IMR-90 (cell line): ENCODE data around the gene TNRC6C. TPM values are rescaled to one million over a fixed set of nuclear protein-coding genes. Genes with fewer than 3 reads are reported as not detected.

Experiments
- ATAC-seq: fragments of 200-7000 bp; cut with Tn5 transposase; 2 replicates; pipeline ENCODE4 v1.9.1; 2020; ENCODE audit warnings: low read depth, mild to moderate bottlenecking, moderate library complexity
- BruUV-seq: library from RNA; stranded (reverse); fragments of 400-500 nt; replicated peaks from 2 replicates; lab custom pipeline; 2021; lab: Mats Ljungman, UMichigan
- CTCF ChIA-PET: fragments of 300-600 bp; formaldehyde crosslinking; extraction: SDS; loops from one replicate; lab custom pipeline; 2021; ENCODE audit warnings: antibody characterized with exemption; lab: Yijun Ruan, JAX
- POLR2A ChIA-PET: fragments of 300-600 bp; sonication (Branson Sonifier 250); formaldehyde crosslinking; loops from one replicate; lab custom pipeline; 2022; ENCODE audit warnings: antibody characterized with exemption; ENCODE audit not compliant: unreplicated experiment; lab: Charles Lee
- DNase-seq: peaks from one replicate; pipeline ENCODE4 v3.0.0; 2013
- H2AFZ ChIP-seq: replicated peaks from 2 replicates; pipeline ENCODE3; 2013; ENCODE audit warnings: low read length, mild to moderate bottlenecking; ENCODE audit not compliant: poor library complexity
- H2AK5ac ChIP-seq: 2 replicates; pipeline ENCODE4 v1.6.1; 2013; ENCODE audit warnings: low read depth, low read length, inconsistent platforms
- H2AK9ac ChIP-seq: replicated peaks from 2 replicates; pipeline ENCODE3; 2013; ENCODE audit warnings: mild to moderate bottlenecking, low read depth, low read length, moderate library complexity; ENCODE audit not compliant: poor library complexity
- H2BK120ac ChIP-seq: 2 replicates; pipeline ENCODE4 v1.6.1; 2013; ENCODE audit warnings: low read depth, low read length, inconsistent platforms
- H2BK15ac ChIP-seq: 3 replicates; pipeline ENCODE4 v1.6.1; 2013; ENCODE audit warnings: low read depth, low read length, inconsistent platforms
- H2BK20ac ChIP-seq: 2 replicates; pipeline ENCODE4 v1.6.1; 2013; ENCODE audit warnings: low read depth, mild to moderate bottlenecking, inconsistent platforms, low read length, moderate library complexity
- H2BK5ac ChIP-seq: 2 replicates; pipeline ENCODE4 v1.6.1; 2013; ENCODE audit warnings: mild to moderate bottlenecking, low read depth, low read length, inconsistent platforms; ENCODE audit not compliant: poor library complexity, severe bottlenecking
- H3K14ac ChIP-seq: replicated peaks from 2 replicates; pipeline ENCODE4 v1.6.1; 2013; ENCODE audit warnings: low read depth, low read length, inconsistent platforms
- H3K18ac ChIP-seq: 2 replicates; pipeline ENCODE4 v1.6.1; 2013; ENCODE audit warnings: low read depth, low read length, control low read depth
- H3K23ac ChIP-seq: 2 replicates; pipeline ENCODE4 v1.6.1; 2013; ENCODE audit warnings: low read depth, low read length, inconsistent platforms
- H3K27ac ChIP-seq: 2 replicates; pipeline ENCODE4 v1.5.1; 2013; ENCODE audit warnings: mild to moderate bottlenecking, control low read depth, low read length; ENCODE audit not compliant: insufficient read depth
- H3K27me3 ChIP-seq: 2 replicates; pipeline ENCODE4 v1.6.1; 2013; ENCODE audit warnings: low read length; ENCODE audit not compliant: control insufficient read depth, insufficient read depth
- H3K36me3 ChIP-seq: 2 replicates; pipeline ENCODE4 v1.6.1; 2013; ENCODE audit warnings: low read length, mixed read lengths; ENCODE audit not compliant: control insufficient read depth, insufficient read depth
- H3K4ac ChIP-seq: 2 replicates; pipeline ENCODE4 v1.6.1; 2013; ENCODE audit warnings: low read depth, low read length, inconsistent platforms
- H3K4me1 ChIP-seq: 2 replicates; pipeline ENCODE4 v1.6.1; 2013; ENCODE audit warnings: low read length, mixed read lengths; ENCODE audit not compliant: control insufficient read depth, insufficient read depth
- H3K4me2 ChIP-seq: 2 replicates; pipeline ENCODE4 v1.6.1; 2013; ENCODE audit warnings: low read depth, mild to moderate bottlenecking, control low read depth, low read length, moderate library complexity
- H3K4me3 ChIP-seq: 2 replicates; pipeline ENCODE4 v1.5.1; 2013; ENCODE audit warnings: low read depth, mild to moderate bottlenecking, control low read depth, low read length, moderate library complexity; ENCODE audit not compliant: insufficient read depth
- H3K56ac ChIP-seq: 2 replicates; pipeline ENCODE4 v1.6.1; 2013; ENCODE audit warnings: low read length, inconsistent platforms; ENCODE audit not compliant: insufficient read depth; ENCODE audit errors: extremely low read depth
- H3K79me1 ChIP-seq, 2 experiments: 2 replicates each; pipeline ENCODE4 v1.6.1; 2013; ENCODE audit warnings: low read length in 2 of 2, inconsistent platforms in 1 of 2, low read depth in 1 of 2
- H3K9ac ChIP-seq: 2 replicates; pipeline ENCODE4 v1.6.1; 2013; ENCODE audit warnings: low read depth, low read length, control low read depth
- H3K9me1 ChIP-seq: 2 replicates; pipeline ENCODE4 v1.6.1; 2013; ENCODE audit warnings: low read length, inconsistent platforms; ENCODE audit not compliant: insufficient read depth
- H3K9me3 ChIP-seq: 2 replicates; pipeline ENCODE4 v1.6.1; 2013; ENCODE audit warnings: low read length; ENCODE audit not compliant: control insufficient read depth, insufficient read depth
- H4K20me1 ChIP-seq: 2 replicates; pipeline ENCODE4 v1.6.1; 2013; ENCODE audit warnings: low read length, inconsistent platforms; ENCODE audit not compliant: insufficient read depth
- H4K5ac ChIP-seq: 2 replicates; pipeline ENCODE4 v1.6.1; 2013; ENCODE audit warnings: mild to moderate bottlenecking, low read depth, low read length, control low read depth
- H4K8ac ChIP-seq, 2 experiments: 2 replicates each; pipeline ENCODE4 v1.6.1; 2013; ENCODE audit warnings: low read depth in 2 of 2, low read length in 2 of 2, control low read depth in 1 of 2, inconsistent platforms in 1 of 2
- H4K91ac ChIP-seq: 2 replicates; pipeline ENCODE4 v1.6.1; 2013; ENCODE audit warnings: low read depth, low read length, inconsistent platforms; ENCODE audit not compliant: insufficient read depth
- BHLHE40 ChIP-seq: fragments of 150-350 bp; IDR thresholded peaks from 2 replicates; pipeline ENCODE4 v1.6.1; 2016; ENCODE audit warnings: mild to moderate bottlenecking, low read depth, low read length
- CEBPB ChIP-seq: IDR thresholded peaks from 2 replicates; pipeline ENCODE4 v1.6.1; 2012; ENCODE audit warnings: low read depth, low read length, improper control_type of control experiment
- CHD1 ChIP-seq: IDR thresholded peaks from 2 replicates; pipeline ENCODE4 v1.6.1; 2012; ENCODE audit warnings: low read depth, low read length, improper control_type of control experiment
- FOS ChIP-seq: fragments of 150-350 bp; IDR thresholded peaks from 2 replicates; pipeline ENCODE4 v1.6.1; 2016; ENCODE audit warnings: low read depth, low read length
- MAFK ChIP-seq: IDR thresholded peaks from 2 replicates; pipeline ENCODE4 v1.6.1; 2012; ENCODE audit warnings: low read depth, low read length, improper control_type of control experiment
- MAZ ChIP-seq: IDR thresholded peaks from 2 replicates; pipeline ENCODE4 v1.6.1; 2012; ENCODE audit warnings: low read depth, mild to moderate bottlenecking, low read length, improper control_type of control experiment, moderate library complexity, borderline replicate concordance
- MXI1 ChIP-seq: IDR thresholded peaks from 2 replicates; pipeline ENCODE4 v1.6.1; 2012; ENCODE audit warnings: low read depth, mild to moderate bottlenecking, low read length, moderate library complexity, borderline replicate concordance
- NFE2L2 ChIP-seq: fragments of 150-350 bp; IDR thresholded peaks from 2 replicates; pipeline ENCODE4 v1.6.1; 2016; ENCODE audit warnings: low read depth, mild to moderate bottlenecking, low read length
- POLR2A ChIP-seq: IDR thresholded peaks from 2 replicates; pipeline ENCODE4 v1.6.1; 2012; ENCODE audit warnings: mild to moderate bottlenecking, low read depth, low read length
- RAD21 ChIP-seq: IDR thresholded peaks from 2 replicates; pipeline ENCODE4 v1.6.1; 2012; ENCODE audit warnings: low read length, improper control_type of control experiment
- RCOR1 ChIP-seq: IDR thresholded peaks from 2 replicates; pipeline ENCODE4 v1.6.1; 2012; ENCODE audit warnings: mild to moderate bottlenecking, low read length, improper control_type of control experiment; ENCODE audit not compliant: insufficient replicate concordance
- RFX5 ChIP-seq: IDR thresholded peaks from 2 replicates; pipeline ENCODE4 v1.8.0; 2012; ENCODE audit warnings: low read depth, mild to moderate bottlenecking, low read length, moderate library complexity
- SMC3 ChIP-seq: fragments of 150-350 bp; IDR thresholded peaks from 2 replicates; pipeline ENCODE4 v1.6.1; 2016; ENCODE audit warnings: low read depth, mild to moderate bottlenecking, antibody characterized with exemption, low read length, moderate library complexity
- whole genome bisulfite sequencing, 2 experiments: methylation state at CpG; one replicate each; pipeline versions ENCODE4 v1.1.5 to v1.1.7; 2013; ENCODE audit warnings: missing lambda C conversion rate in 2 of 2; ENCODE audit not compliant: insufficient read length in 1 of 2; ENCODE audit errors: extremely low coverage in 2 of 2; 5-methylcytosine and 5-hydroxymethylcytosine counted together
- dilution Hi-C: fragments of 300-500 bp; cut with HindIII; formaldehyde crosslinking; loops from one replicate; pipeline ENCODE4 v1.14.3; 2018; ENCODE audit warnings: low sequenced_read_pairs; ENCODE audit not compliant: unreplicated experiment
- in situ Hi-C: fragments of 300-500 bp; cut with MboI; formaldehyde crosslinking; loops from 3 replicates; pipeline ENCODE4 v1.14.3; 2019; ENCODE audit warnings: low sequenced_read_pairs, inconsistent platforms, mixed read lengths
- intact Hi-C: fragments of 100-400 bp; cut with micrococcal nuclease; formaldehyde crosslinking; loops from 2 replicates; pipeline ENCODE4 v1.10.0; 2022
- polyA plus RNA-seq, 3 experiments: library from polyadenylated mRNA; depleted of rRNA; stranded (reverse); fragments of >200 nt; gene quantifications; 2 replicates each; pipeline ENCODE4 v1.2.3, GENCODE V29; 2012; ENCODE audit warnings: low replicate concordance in 1 of 3
- total RNA-seq: library from RNA; depleted of rRNA; stranded (reverse); fragments of >200 nt; gene quantifications from 2 replicates; pipeline ENCODE4 v1.2.3, GENCODE V29; 2012
- TF ChIP-seq, protein P1 (sequence below): fragments of 150-350 bp; IDR thresholded peaks from 2 replicates; pipeline ENCODE4 v1.6.1; 2016; ENCODE audit warnings: low read depth, mild to moderate bottlenecking, low read length, moderate library complexity, borderline replicate concordance
- TF ChIP-seq, protein P2 (sequence below): fragments of 150-350 bp; IDR thresholded peaks from 2 replicates; pipeline ENCODE4 v1.6.1; 2017; ENCODE audit warnings: mild to moderate bottlenecking, antibody characterized with exemption, low read length, low read depth
- TF ChIP-seq, protein P3 (sequence below): conservative IDR thresholded peaks from 2 replicates; pipeline ENCODE4 v1.5.1; 2012; ENCODE audit warnings: mild to moderate bottlenecking, low read depth, low read length, improper control_type of control experiment

The TNRC6C gene
- total and polyA plus RNA-seq, 2 of the 4 experiments (the other 2 are of a cell fraction) = 1.6 to 2.7 TPM

DNA sequence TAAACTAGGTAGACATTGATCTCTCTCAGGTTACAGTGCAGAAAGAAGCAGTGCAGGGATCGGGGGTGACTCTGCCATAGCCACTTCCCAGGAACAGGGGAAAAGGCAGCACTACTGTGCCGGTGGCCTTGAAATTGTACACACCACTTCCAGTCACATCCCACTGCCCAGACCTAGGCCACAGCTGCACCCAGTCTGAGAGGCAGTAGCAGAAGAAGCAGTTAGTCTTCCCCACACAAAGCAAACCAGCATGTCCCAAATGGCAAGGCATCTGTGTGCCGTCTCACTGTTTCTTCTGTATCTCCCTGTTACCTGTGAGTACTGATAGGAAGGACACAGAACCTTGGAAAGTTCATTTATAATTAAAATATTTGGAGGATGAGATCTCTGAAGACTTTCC is 123.0 kb downstream of the TNRC6C start:
- H3K79me1 ChIP-seq = no peaks in the 10 kb centered on the region
- H3K36me3 ChIP-seq = peaks cover 34% of the 10 kb centered on the region
- H3K9ac ChIP-seq = no peak overlapping the region
- H2AFZ ChIP-seq = no peak overlapping the region
- no peak overlapping the region for H2BK120ac ChIP-seq
- H3K4me2 ChIP-seq = no peak overlapping the region
- 100% methylated on average over 1 of the region's 3 CpGs; no CpG with 5 or more reads in 1 of the 2 experiments for WGBS, 2 experiments
- no peak overlapping the region for H4K8ac ChIP-seq
- ChIA-PET POLR2A (no interaction called here), CTCF (no interaction called here)
- H2BK20ac ChIP-seq = no peak overlapping the region
- dilution Hi-C loops (no loop called here), intact Hi-C loops (no loop called here), in situ Hi-C loops (no loop called here)
- no peak overlapping the region for H3K4me3 ChIP-seq
- H2AK5ac ChIP-seq = no peak overlapping the region
- no peak overlapping the region for H3K23ac ChIP-seq
- H3K4ac ChIP-seq = no peak overlapping the region
- TF ChIP-seq SMC3 = no peak
- TF ChIP-seq POLR2A = no peak
- TF ChIP-seq FOS = no peak
- TF ChIP-seq RAD21 = no peak
- no peak for TF ChIP-seq MAFK
- no peak for TF ChIP-seq BHLHE40
- TF ChIP-seq, protein P1, sequence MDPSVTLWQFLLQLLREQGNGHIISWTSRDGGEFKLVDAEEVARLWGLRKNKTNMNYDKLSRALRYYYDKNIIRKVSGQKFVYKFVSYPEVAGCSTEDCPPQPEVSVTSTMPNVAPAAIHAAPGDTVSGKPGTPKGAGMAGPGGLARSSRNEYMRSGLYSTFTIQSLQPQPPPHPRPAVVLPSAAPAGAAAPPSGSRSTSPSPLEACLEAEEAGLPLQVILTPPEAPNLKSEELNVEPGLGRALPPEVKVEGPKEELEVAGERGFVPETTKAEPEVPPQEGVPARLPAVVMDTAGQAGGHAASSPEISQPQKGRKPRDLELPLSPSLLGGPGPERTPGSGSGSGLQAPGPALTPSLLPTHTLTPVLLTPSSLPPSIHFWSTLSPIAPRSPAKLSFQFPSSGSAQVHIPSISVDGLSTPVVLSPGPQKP = no peak
- TF ChIP-seq RFX5 = no peak
- TF ChIP-seq CHD1 = no peak
- no peak for TF ChIP-seq RCOR1
- TF ChIP-seq MAZ = no peak
- TF ChIP-seq, protein P2, sequence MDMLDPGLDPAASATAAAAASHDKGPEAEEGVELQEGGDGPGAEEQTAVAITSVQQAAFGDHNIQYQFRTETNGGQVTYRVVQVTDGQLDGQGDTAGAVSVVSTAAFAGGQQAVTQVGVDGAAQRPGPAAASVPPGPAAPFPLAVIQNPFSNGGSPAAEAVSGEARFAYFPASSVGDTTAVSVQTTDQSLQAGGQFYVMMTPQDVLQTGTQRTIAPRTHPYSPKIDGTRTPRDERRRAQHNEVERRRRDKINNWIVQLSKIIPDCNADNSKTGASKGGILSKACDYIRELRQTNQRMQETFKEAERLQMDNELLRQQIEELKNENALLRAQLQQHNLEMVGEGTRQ = no peak
- TF ChIP-seq NFE2L2 = no peak
- TF ChIP-seq, protein P3, sequence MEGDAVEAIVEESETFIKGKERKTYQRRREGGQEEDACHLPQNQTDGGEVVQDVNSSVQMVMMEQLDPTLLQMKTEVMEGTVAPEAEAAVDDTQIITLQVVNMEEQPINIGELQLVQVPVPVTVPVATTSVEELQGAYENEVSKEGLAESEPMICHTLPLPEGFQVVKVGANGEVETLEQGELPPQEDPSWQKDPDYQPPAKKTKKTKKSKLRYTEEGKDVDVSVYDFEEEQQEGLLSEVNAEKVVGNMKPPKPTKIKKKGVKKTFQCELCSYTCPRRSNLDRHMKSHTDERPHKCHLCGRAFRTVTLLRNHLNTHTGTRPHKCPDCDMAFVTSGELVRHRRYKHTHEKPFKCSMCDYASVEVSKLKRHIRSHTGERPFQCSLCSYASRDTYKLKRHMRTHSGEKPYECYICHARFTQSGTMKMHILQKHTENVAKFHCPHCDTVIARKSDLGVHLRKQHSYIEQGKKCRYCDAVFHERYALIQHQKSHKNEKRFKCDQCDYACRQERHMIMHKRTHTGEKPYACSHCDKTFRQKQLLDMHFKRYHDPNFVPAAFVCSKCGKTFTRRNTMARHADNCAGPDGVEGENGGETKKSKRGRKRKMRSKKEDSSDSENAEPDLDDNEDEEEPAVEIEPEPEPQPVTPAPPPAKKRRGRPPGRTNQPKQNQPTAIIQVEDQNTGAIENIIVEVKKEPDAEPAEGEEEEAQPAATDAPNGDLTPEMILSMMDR = no peak
- TF ChIP-seq MXI1 = no peak
- TF ChIP-seq CEBPB = no peak
- H3K9me1 ChIP-seq = no peaks in the 10 kb centered on the region
- no peaks in the 10 kb centered on the region for H3K9me3 ChIP-seq
- H3K27ac ChIP-seq = no peak overlapping the region
- no peaks in the 10 kb centered on the region for H4K20me1 ChIP-seq
- H2AK9ac ChIP-seq = no peak overlapping the region
- no peak overlapping the region for H3K14ac ChIP-seq
- H2BK15ac ChIP-seq = no peak overlapping the region
- no peak overlapping the region for H3K18ac ChIP-seq
- no peaks in the 10 kb centered on the region for H3K27me3 ChIP-seq
- ATAC-seq (no peak), DNase-seq (no peak)
- no peak overlapping the region for H4K91ac ChIP-seq
- no peak overlapping the region for H2BK5ac ChIP-seq
- H3K4me1 ChIP-seq = no peaks in the 10 kb centered on the region
- H4K5ac ChIP-seq = no peak overlapping the region
- BruUV-seq = no TSS peak
- H3K56ac ChIP-seq = no peak overlapping the region
